Trophoblast cell (in vitro differentiated cells and primary cell): ENCODE data around the gene SLC38A9.

Experiments
- DNase-seq, 2 donors: peaks; one replicate each; pipeline ENCODE4 v3.0.0-alpha.2; 2016
- H2AFZ ChIP-seq: 2 replicates; pipeline ENCODE4 v1.6.1; 2013; ENCODE audit warnings: low read length, moderate library complexity, mild to moderate bottlenecking; ENCODE audit not compliant: insufficient read depth, poor library complexity
- H2AK5ac ChIP-seq: 2 replicates; pipeline ENCODE4 v1.6.1; 2013; ENCODE audit warnings: mild to moderate bottlenecking, low read length
- H2BK120ac ChIP-seq: 2 replicates; pipeline ENCODE4 v1.6.1; 2013; ENCODE audit warnings: low read length, mild to moderate bottlenecking, moderate library complexity; ENCODE audit not compliant: insufficient read depth, poor library complexity
- H2BK12ac ChIP-seq: 2 replicates; pipeline ENCODE4 v1.6.1; 2013; ENCODE audit warnings: mild to moderate bottlenecking, low read length, moderate library complexity
- H2BK5ac ChIP-seq: 2 replicates; pipeline ENCODE4 v1.6.1; 2013; ENCODE audit warnings: low read length, low read depth, moderate library complexity, mild to moderate bottlenecking; ENCODE audit not compliant: poor library complexity
- H3K14ac ChIP-seq: 2 replicates; pipeline ENCODE4 v1.6.1; 2013; ENCODE audit warnings: mild to moderate bottlenecking, low read length
- H3K18ac ChIP-seq: 2 replicates; pipeline ENCODE4 v1.6.1; 2013; ENCODE audit warnings: mild to moderate bottlenecking, low read length
- H3K23ac ChIP-seq: 2 replicates; pipeline ENCODE4 v1.6.1; 2013; ENCODE audit warnings: low read length
- H3K27ac ChIP-seq: 2 replicates; pipeline ENCODE4 v1.5.1; 2013; ENCODE audit warnings: low read depth, mild to moderate bottlenecking, inconsistent platforms, low read length, moderate library complexity
- H3K27me3 ChIP-seq: 2 replicates; pipeline ENCODE4 v1.6.1; 2013; ENCODE audit warnings: inconsistent platforms, mild to moderate bottlenecking, low read length, moderate library complexity; ENCODE audit not compliant: insufficient read depth
- H3K36me3 ChIP-seq, 2 experiments: 1 replicate in 1 of 2; 2 replicates in 1 of 2; pipeline ENCODE4 v1.6.1; 2013; ENCODE audit warnings: low read length in 2 of 2, mild to moderate bottlenecking in 2 of 2, moderate library complexity in 1 of 2; ENCODE audit not compliant: insufficient read depth in 2 of 2, control insufficient read depth in 1 of 2
- H3K4ac ChIP-seq: 2 replicates; pipeline ENCODE4 v1.6.1; 2013; ENCODE audit warnings: low read depth, mild to moderate bottlenecking, low read length, moderate library complexity
- H3K4me1 ChIP-seq, 2 experiments: 1 replicate in 1 of 2; 2 replicates in 1 of 2; pipeline ENCODE4 v1.6.1; 2013; ENCODE audit warnings: low read length in 2 of 2, mild to moderate bottlenecking in 2 of 2, moderate library complexity in 1 of 2; ENCODE audit not compliant: insufficient read depth in 2 of 2, control insufficient read depth in 1 of 2
- H3K4me2 ChIP-seq: 2 replicates; pipeline ENCODE4 v1.6.1; 2013; ENCODE audit warnings: inconsistent platforms, mild to moderate bottlenecking, low read length, moderate library complexity
- H3K4me3 ChIP-seq: 2 replicates; pipeline ENCODE4 v1.5.1; 2013; ENCODE audit warnings: mild to moderate bottlenecking, low read depth, low read length, inconsistent platforms
- H3K79me1 ChIP-seq: one replicate; pipeline ENCODE4 v1.6.1; 2013; ENCODE audit warnings: low read length
- H3K79me2 ChIP-seq: 2 replicates; pipeline ENCODE4 v1.6.1; 2013; ENCODE audit warnings: low read length, mild to moderate bottlenecking; ENCODE audit not compliant: control insufficient read depth, insufficient read depth, poor library complexity
- H3K9ac ChIP-seq: 2 replicates; pipeline ENCODE4 v1.6.1; 2013; ENCODE audit warnings: mild to moderate bottlenecking, low read length
- H3K9me3 ChIP-seq: 2 replicates; pipeline ENCODE4 v1.6.1; 2013; ENCODE audit warnings: low read depth, mild to moderate bottlenecking, control low read depth, inconsistent platforms, low read length; ENCODE audit not compliant: insufficient read depth
- H4K12ac ChIP-seq: 2 replicates; pipeline ENCODE4 v1.6.1; 2013; ENCODE audit warnings: low read depth, mild to moderate bottlenecking, low read length, moderate library complexity
- H4K8ac ChIP-seq: 2 replicates; pipeline ENCODE4 v1.6.1; 2013; ENCODE audit warnings: low read depth, mild to moderate bottlenecking, low read length, moderate library complexity
- H4K91ac ChIP-seq: one replicate; pipeline ENCODE4 v1.6.1; 2013; ENCODE audit warnings: low read depth, mild to moderate bottlenecking, low read length, moderate library complexity
- WGBS: extraction: QIAGEN DNeasy Blood & Tissue Kit; methylation state at CpG from one replicate; pipeline ENCODE4 v1.1.7; 2013; ENCODE audit warnings: missing lambda C conversion rate; ENCODE audit not compliant: insufficient read length, insufficient coverage; ENCODE audit errors: extremely low coverage; 5-methylcytosine and 5-hydroxymethylcytosine counted together

SLC38A9 gene

DNA sequence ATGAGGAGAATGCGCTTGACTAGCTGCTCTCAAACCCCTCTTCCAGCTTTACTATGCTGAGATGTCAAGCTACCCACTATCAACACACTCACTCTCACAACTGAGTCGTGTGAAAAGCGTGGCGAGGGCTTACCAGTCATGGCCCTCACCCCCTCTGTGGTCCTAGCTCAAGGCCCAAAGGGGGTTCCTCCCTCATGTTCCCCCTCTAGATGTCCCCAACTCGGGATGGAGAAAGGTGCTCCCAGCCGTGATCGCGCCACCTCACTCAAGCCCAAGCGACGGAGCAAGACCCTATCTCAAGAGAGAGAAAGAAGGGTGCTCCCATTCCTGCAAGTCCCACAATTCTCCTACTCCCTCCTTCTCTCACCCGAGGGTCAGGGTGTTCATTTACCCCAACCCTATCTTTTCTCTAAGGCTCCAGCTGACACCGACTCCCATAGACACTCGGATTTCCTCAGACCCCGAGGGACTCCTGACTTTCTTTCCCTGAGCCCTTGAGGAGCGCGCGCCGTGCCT, 559 bp downstream of the SLC38A9 start:
- peak overlapping the region; percentile 90 for H2AFZ ChIP-seq
- no peak for DNase-seq
- peak overlapping the region; percentile 79 for H3K9ac ChIP-seq
- no peaks in the 10 kb centered on the region for H3K27me3 ChIP-seq
- H4K12ac ChIP-seq = peak overlapping the region; percentile 39
- peak overlapping the region; percentile 89 for H3K4me2 ChIP-seq
- H3K4ac ChIP-seq = peak overlapping the region; percentile 18
- H4K8ac ChIP-seq = peak overlapping the region; percentile 75
- peak overlapping the region; percentile 8 for H2BK120ac ChIP-seq
- no peak overlapping the region for H2BK12ac ChIP-seq
- H3K14ac ChIP-seq = peak overlapping the region; percentile 87
- H3K9me3 ChIP-seq = no peaks in the 10 kb centered on the region
- H3K36me3 ChIP-seq = peaks cover 3 to 7% of the 10 kb centered on the region in 2 experiments
- H2BK5ac ChIP-seq = peak overlapping the region; percentile 60
- peaks cover 9% of the 10 kb centered on the region for H3K79me1 ChIP-seq
- peaks cover 4 to 7% of the 10 kb centered on the region in 2 experiments for H3K4me1 ChIP-seq
- peak overlapping the region; percentile 31 for H2AK5ac ChIP-seq
- no CpG with 5 or more reads among the region's 18 CpGs for WGBS
- no peak overlapping the region for H3K23ac ChIP-seq
- peak overlapping the region; percentile 83 for H3K4me3 ChIP-seq
- peak overlapping the region; percentile 35 for H3K27ac ChIP-seq
- H3K79me2 ChIP-seq = peaks cover 8% of the 10 kb centered on the region
- peak overlapping the region; percentile 31 for H3K18ac ChIP-seq
- H4K91ac ChIP-seq = peak overlapping the region; percentile 53

DNA sequence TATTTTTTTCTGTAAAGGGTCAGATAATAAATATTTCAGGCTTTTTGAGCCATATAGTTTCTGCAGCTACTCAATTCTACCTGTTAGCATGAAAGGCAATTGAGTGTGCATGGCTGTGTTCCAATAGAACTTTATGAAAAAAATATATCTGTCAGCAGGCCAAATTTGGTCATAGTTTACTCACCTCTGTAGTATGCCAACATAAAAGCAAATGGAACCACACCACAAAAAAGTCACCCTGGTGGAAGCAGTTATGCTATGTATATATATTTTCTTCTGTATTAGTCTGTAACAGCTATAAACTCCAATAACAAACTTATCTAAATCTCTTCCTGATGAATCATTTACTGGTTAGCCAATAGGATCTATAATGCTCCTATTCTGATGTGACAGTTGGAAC, 3.4 kb downstream of the SLC38A9 start:
- no peak overlapping the region for H3K27ac ChIP-seq
- no peak overlapping the region for H2BK5ac ChIP-seq
- H2AK5ac ChIP-seq = no peak overlapping the region
- no peak overlapping the region for H2AFZ ChIP-seq
- H2BK12ac ChIP-seq = no peak overlapping the region
- no peaks in the 10 kb centered on the region for H3K9me3 ChIP-seq
- H3K18ac ChIP-seq = no peak overlapping the region
- no peak overlapping the region for H3K4me3 ChIP-seq
- H3K36me3 ChIP-seq = peaks cover 5 to 10% of the 10 kb centered on the region in 2 experiments
- H3K79me2 ChIP-seq = peaks cover 8% of the 10 kb centered on the region
- H3K4me1 ChIP-seq = peaks cover 4% of the 10 kb centered on the region in 2 experiments
- no peak overlapping the region for H3K14ac ChIP-seq
- no peak overlapping the region for H3K4ac ChIP-seq
- peaks cover 6% of the 10 kb centered on the region for H3K79me1 ChIP-seq
- no peak overlapping the region for H4K8ac ChIP-seq
- H3K23ac ChIP-seq = no peak overlapping the region
- no peak overlapping the region for H4K12ac ChIP-seq
- no peak overlapping the region for H3K4me2 ChIP-seq
- H3K9ac ChIP-seq = no peak overlapping the region
- H2BK120ac ChIP-seq = no peak overlapping the region
- no peaks in the 10 kb centered on the region for H3K27me3 ChIP-seq
- DNase-seq = no peak
- no peak overlapping the region for H4K91ac ChIP-seq

DNA sequence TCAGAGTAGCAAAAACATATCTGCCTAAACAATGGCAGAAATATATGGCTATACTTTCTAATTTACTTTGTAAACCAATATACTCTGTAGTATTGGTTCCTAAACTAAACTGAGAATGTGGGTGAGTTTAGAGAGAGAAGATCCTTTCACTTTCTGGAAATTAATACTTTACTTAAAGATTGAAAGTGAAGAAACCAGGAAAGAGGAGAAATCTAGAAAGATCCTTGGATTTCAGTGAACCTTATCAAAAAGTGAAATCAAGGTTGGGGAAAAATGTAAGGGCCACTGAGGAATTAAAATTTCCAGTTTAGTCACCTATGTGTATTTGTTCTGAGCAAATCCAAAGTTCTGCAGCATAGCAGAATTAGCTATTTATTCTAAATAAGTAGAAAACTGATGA, 5.9 kb downstream of the SLC38A9 start:
- Histone ChIP-seq H3K4me2 (no peak overlapping the region), H3K79me2 (no peaks in the 10 kb centered on the region), H2AFZ (no peak overlapping the region), H3K4me1 (peaks cover under 1% of the 10 kb centered on the region in 2 experiments), H3K9ac (no peak overlapping the region), H2BK5ac (no peak overlapping the region), H4K91ac (no peak overlapping the region), H2BK120ac (no peak overlapping the region), H3K4me3 (no peak overlapping the region), H3K23ac (no peak overlapping the region), H3K4ac (no peak overlapping the region), H3K79me1 (no peaks in the 10 kb centered on the region), H3K36me3 (peaks cover 6 to 10% of the 10 kb centered on the region in 2 experiments), H2BK12ac (no peak overlapping the region), H3K27me3 (no peaks in the 10 kb centered on the region), H3K9me3 (no peaks in the 10 kb centered on the region), H3K14ac (no peak overlapping the region), H2AK5ac (no peak overlapping the region), H4K8ac (no peak overlapping the region), H4K12ac (no peak overlapping the region), H3K27ac (no peak overlapping the region), H3K18ac (no peak overlapping the region)
- no peak for DNase-seq

DNA sequence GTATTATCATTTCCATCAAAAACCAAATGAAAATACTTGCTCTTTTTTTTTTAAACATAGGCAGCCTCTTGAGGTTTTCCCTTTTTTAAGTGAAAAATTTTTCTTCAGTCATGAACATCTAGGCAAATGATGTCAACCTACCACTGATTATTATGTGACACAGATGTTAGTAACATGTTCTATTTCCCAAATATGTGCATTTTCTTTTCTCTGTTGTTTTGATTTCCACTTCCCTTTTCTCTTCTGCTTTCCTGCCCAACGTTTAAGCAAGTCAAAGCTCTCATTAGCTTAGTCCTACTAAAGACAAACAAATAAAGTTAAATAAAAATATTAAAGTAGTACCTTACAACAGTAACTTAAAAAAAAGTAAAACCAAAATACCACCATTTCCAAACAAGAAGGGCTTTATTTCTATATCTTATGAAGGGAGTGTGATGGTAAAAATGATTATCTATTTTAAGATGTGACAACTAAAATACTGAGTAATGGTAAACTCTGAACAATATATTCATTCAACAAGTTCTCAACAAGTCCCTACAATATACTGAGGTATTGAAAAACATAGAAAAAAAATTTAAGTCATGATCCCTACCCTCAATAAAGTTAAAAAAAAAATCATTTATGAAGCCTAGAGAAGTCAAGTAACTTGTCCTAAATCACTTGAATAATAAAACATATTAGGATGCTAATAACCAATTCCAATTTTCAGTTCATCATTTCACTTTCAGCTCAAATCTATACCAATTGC, 9.4 kb downstream of the SLC38A9 start:
- no peak overlapping the region for H3K4me2 ChIP-seq
- no peak overlapping the region for H3K18ac ChIP-seq
- no peaks in the 10 kb centered on the region for H3K9me3 ChIP-seq
- H2BK5ac ChIP-seq = no peak overlapping the region
- H2BK120ac ChIP-seq = no peak overlapping the region
- H3K4ac ChIP-seq = no peak overlapping the region
- peaks cover 3 to 5% of the 10 kb centered on the region in 2 experiments for H3K36me3 ChIP-seq
- no peak overlapping the region for H4K12ac ChIP-seq
- H3K27me3 ChIP-seq = no peaks in the 10 kb centered on the region
- H3K4me1 ChIP-seq = no peaks in the 10 kb centered on the region
- no peak overlapping the region for H2AK5ac ChIP-seq
- WGBS = no CpG with 5 or more reads among the region's 1 CpG
- H2AFZ ChIP-seq = no peak overlapping the region
- DNase-seq = no peak
- no peak overlapping the region for H3K23ac ChIP-seq
- H3K79me2 ChIP-seq = no peaks in the 10 kb centered on the region
- H3K79me1 ChIP-seq = no peaks in the 10 kb centered on the region
- H3K14ac ChIP-seq = no peak overlapping the region
- no peak overlapping the region for H3K4me3 ChIP-seq
- H4K8ac ChIP-seq = no peak overlapping the region
- H4K91ac ChIP-seq = no peak overlapping the region
- H2BK12ac ChIP-seq = no peak overlapping the region
- no peak overlapping the region for H3K27ac ChIP-seq
- H3K9ac ChIP-seq = no peak overlapping the region
